HepG2 (cell line): ENCODE measurements around the gene ZNF226. TPM values are rescaled to one million over a fixed set of nuclear protein-coding genes. Genes with fewer than 3 reads are reported as not detected.

Experiments
- ATF3 ChIP-seq: sonication (generic); formaldehyde crosslinking; IDR thresholded peaks from 2 replicates; pipeline ENCODE4 v1.4.0; 2020; ENCODE audit warnings: missing genetic modification reagents
- DRAP1 ChIP-seq: IDR thresholded peaks from 2 replicates; pipeline ENCODE4 v1.6.1; 2016; ENCODE audit warnings: missing genetic modification reagents, missing compliant biosample characterization
- ELF1 ChIP-seq: sonication (generic); formaldehyde crosslinking; IDR thresholded peaks from 2 replicates; pipeline ENCODE4 v1.4.0; 2020; ENCODE audit warnings: missing genetic modification reagents
- ETV5 ChIP-seq: IDR thresholded peaks from 2 replicates; pipeline ENCODE4 v1.6.1; 2018; ENCODE audit warnings: missing biosample characterization, missing genetic modification reagents, inconsistent platforms, borderline replicate concordance
- GABPB1 ChIP-seq: IDR thresholded peaks from 2 replicates; pipeline ENCODE4 v1.6.1; 2016; ENCODE audit warnings: mild to moderate bottlenecking, missing genetic modification reagents, moderate library complexity, missing compliant biosample characterization
- HNF1A ChIP-seq, 2 experiments: sonication (generic) in 1 of 2; formaldehyde crosslinking in 1 of 2; IDR thresholded peaks; 2 replicates each; pipeline versions ENCODE4 v1.4.0 to v1.6.1; 2016 to 2020; ENCODE audit warnings: borderline replicate concordance in 1 of 2, low read depth in 1 of 2, mild to moderate bottlenecking in 1 of 2, missing genetic modification reagents in 1 of 2
- IRF9 ChIP-seq: sonication (generic); formaldehyde crosslinking; IDR thresholded peaks from 2 replicates; pipeline ENCODE4 v1.8.0; 2022; ENCODE audit warnings: missing genetic modification reagents, mild to moderate bottlenecking, borderline replicate concordance
- MXD4 ChIP-seq: IDR thresholded peaks from 2 replicates; pipeline ENCODE4 v1.6.1; 2016; ENCODE audit warnings: mild to moderate bottlenecking, missing biosample characterization, missing genetic modification reagents
- POLR2G ChIP-seq: fragments of 200-400 bp; formaldehyde crosslinking; IDR thresholded peaks from 2 replicates; pipeline ENCODE4 v1.6.1; 2018; ENCODE audit warnings: mild to moderate bottlenecking, low read depth, low read length, moderate library complexity
- RBFOX2 ChIP-seq: fragments of 200-400 bp; formaldehyde crosslinking; IDR thresholded peaks from 2 replicates; pipeline ENCODE4 v1.6.1; 2017; ENCODE audit warnings: low read depth, mild to moderate bottlenecking, low read length
- RBM39 ChIP-seq: fragments of 200-400 bp; formaldehyde crosslinking; IDR thresholded peaks from one replicate; pipeline ENCODE4 v1.6.1; 2018; ENCODE audit warnings: antibody characterized with exemption, mild to moderate bottlenecking, low read depth, low read length; ENCODE audit not compliant: poor library complexity, severe bottlenecking
- TARDBP ChIP-seq: sonication (generic); formaldehyde crosslinking; IDR thresholded peaks from 2 replicates; pipeline ENCODE4 v1.8.0; 2022; ENCODE audit warnings: mild to moderate bottlenecking, missing genetic modification reagents
- ZFP91 ChIP-seq: sonication (generic); formaldehyde crosslinking; IDR thresholded peaks from 2 replicates; pipeline ENCODE4 v1.9.0; 2022; ENCODE audit warnings: missing genetic modification reagents, mild to moderate bottlenecking, borderline replicate concordance
- ZNF124 ChIP-seq: sonication (generic); formaldehyde crosslinking; IDR thresholded peaks from 2 replicates; pipeline ENCODE4 v1.4.0; 2020; ENCODE audit warnings: missing genetic modification reagents
- ZNF143 ChIP-seq: sonication (generic); formaldehyde crosslinking; IDR thresholded peaks from 2 replicates; pipeline ENCODE4 v1.4.0; 2020; ENCODE audit warnings: missing genetic modification reagents
- ZNF235 ChIP-seq: sonication (generic); formaldehyde crosslinking; IDR thresholded peaks from 2 replicates; pipeline ENCODE4 v1.8.1; 2023; ENCODE audit warnings: mild to moderate bottlenecking, missing genetic modification reagents, borderline replicate concordance
- ZNF251 ChIP-seq: sonication (generic); formaldehyde crosslinking; IDR thresholded peaks from 2 replicates; pipeline ENCODE4 v1.9.0; 2021; ENCODE audit warnings: mild to moderate bottlenecking, missing genetic modification reagents
- ZNF678 ChIP-seq: sonication (generic); formaldehyde crosslinking; IDR thresholded peaks from 2 replicates; pipeline ENCODE4 v1.4.0; 2020; ENCODE audit warnings: mild to moderate bottlenecking, missing genetic modification reagents
- ZNF749 ChIP-seq: sonication (generic); formaldehyde crosslinking; IDR thresholded peaks from 2 replicates; pipeline ENCODE4 v1.8.0; 2022; ENCODE audit warnings: mild to moderate bottlenecking, missing genetic modification reagents, moderate library complexity, borderline replicate concordance
- polyA plus RNA-seq, 8 experiments: library from polyadenylated mRNA; depleted of rRNA in 3 of 8; stranded (reverse) in 7 of 8; unstranded in 1 of 8; fragments of >200 nt; fragmentation: Illumina TruSeq in 4 of 8; extraction: Trizol in 4 of 8; gene quantifications; 2 replicates each; pipeline versions ENCODE4 v1.2.1 to v1.2.3, GENCODE V29; 2011 to 2016; ENCODE audit warnings: low read depth in 4 of 8, missing spikeins in 1 of 8, mixed read lengths in 1 of 8; ENCODE audit not compliant: insufficient read depth in 1 of 8
- total RNA-seq, 5 experiments: library from RNA; depleted of rRNA; stranded (reverse); fragments of >200 nt; fragmentation: Illumina TruSeq; extraction: Trizol; gene quantifications; 2 replicates each; pipeline ENCODE4 v1.2.3, GENCODE V29; 2016; ENCODE audit warnings: low read depth in 1 of 5

Gene ZNF226
- total and polyA plus RNA-seq, 2 of the 13 experiments (the other 11 are each of a cell fraction or from before 2014, with no cell fraction given) = 8.3 to 16.0 TPM

GRCh38 chr19:44212250-44212865 lies 47.5 kb downstream of the ZNF226 start, which contains the start of gene ZNF227 (continued):
- TF ChIP-seq HNF1A (IDR thresholded peaks at IDR 0.05; ENCODE audit: low read depth) = 0 out of 2 replicates have a peak, but pooled peaks have one; percentile 36
- no peak for TF ChIP-seq HNF1A (CRISPR knock-in tag; IDR thresholded peaks at IDR 0.05; ENCODE audit: borderline replicate concordance)
- TF ChIP-seq GABPB1 = peak; percentile 96
- TF ChIP-seq POLR2G = peak; percentile 79
- TF ChIP-seq RBFOX2 = peak; percentile 68
- no peak for TF ChIP-seq ZNF749 (CRISPR knock-in tag)
- peak; percentile 55 for TF ChIP-seq TARDBP (CRISPR knock-in tag)
- no peak for TF ChIP-seq ZNF235 (CRISPR knock-in tag)
- TF ChIP-seq ZFP91 (CRISPR knock-in tag) = peak; percentile 71; the same call in 1 of the 2 replicates
- no peak for TF ChIP-seq ZNF251 (CRISPR knock-in tag)
- TF ChIP-seq ETV5 (CRISPR knock-in tag) = peak; percentile 73
- TF ChIP-seq IRF9 (CRISPR knock-in tag) = peak; percentile 65; the same call in 1 of the 2 replicates
- peak; percentile 62; the same call in 1 of the 2 replicates for TF ChIP-seq ATF3 (CRISPR knock-in tag)
- TF ChIP-seq ELF1 = peak; percentile 91
- TF ChIP-seq MXD4 (CRISPR knock-in tag) = 0 out of 2 replicates have a peak, but pooled peaks have one; percentile 19
- TF ChIP-seq ZNF143 (CRISPR knock-in tag) = peak; percentile 94
- TF ChIP-seq ZNF124 (CRISPR knock-in tag) = no peak
- TF ChIP-seq RBM39 = peak; percentile 43
- TF ChIP-seq DRAP1 (CRISPR knock-in tag) = peak; percentile 19; the same call in 1 of the 2 replicates
- no peak for TF ChIP-seq ZNF678 (CRISPR knock-in tag)
